ENCODE measurements around the gene UGT1A7. TPM values are rescaled to one million over a fixed set of nuclear protein-coding genes. Genes with fewer than 3 reads are reported as not detected.

UGT1A7 gene
- total and polyA plus RNA-seq, 2 donors from 2014 or later: 0.35 to 1.3 TPM

- DNase-seq (no peak), FAIRE-seq (no peak)
- no peaks in the 10 kb centered on the region for H3K9me3 ChIP-seq (ENCODE audit: control insufficient read depth in 2 of 3, insufficient read depth in 1 of 3, low read length in 3 of 3)
- H3K9ac ChIP-seq (ENCODE audit: low read length in 3 of 3): no peak overlapping the region
- no peak for TF ChIP-seq CTCF (IDR thresholded peaks at IDR 0.05; ENCODE audit: borderline replicate concordance, extremely low read depth, insufficient read depth)
- no peaks in the 10 kb centered on the region for H3K27me3 ChIP-seq (ENCODE audit: control insufficient read depth, insufficient read depth, low read length)
- H3K4me1 ChIP-seq (ENCODE audit: control insufficient read depth in 2 of 3, insufficient read depth in 2 of 3, low read depth in 1 of 3, low read length in 3 of 3): peaks cover 0 to 7% (median 2%) of the 10 kb centered on the region in 3 donors
- H3K4me3 ChIP-seq (ENCODE audit: low read length in 3 of 3): no peak overlapping the region
- intact Hi-C loops (cut with DNase I): no loop called here
- no peak overlapping the region for H3K27ac ChIP-seq (ENCODE audit: low read depth in 2 of 2, low read length in 2 of 2)
- H3K36me3 ChIP-seq (ENCODE audit: control insufficient read depth in 2 of 3, insufficient read depth in 3 of 3, low read length in 3 of 3): no peaks in the 10 kb centered on the region
These were observed 73.3 kb downstream of the UGT1A7 start for GRCh38 chr2:233754872-233755611.

- FAIRE-seq: no peak
- Histone ChIP-seq H3K27ac (ENCODE audit: low read depth in 2 of 2, low read length in 2 of 2) (no peak overlapping the region), H3K36me3 (ENCODE audit: control insufficient read depth in 2 of 3, insufficient read depth in 3 of 3, low read length in 3 of 3) (no peaks in the 10 kb centered on the region), H3K9me3 (ENCODE audit: control insufficient read depth in 2 of 3, insufficient read depth in 1 of 3, low read length in 3 of 3) (no peaks in the 10 kb centered on the region), H3K9ac (ENCODE audit: low read length in 3 of 3) (no peak overlapping the region), H3K4me3 (ENCODE audit: low read length in 3 of 3) (no peak overlapping the region), H3K4me1 (ENCODE audit: control insufficient read depth in 2 of 3, insufficient read depth in 2 of 3, low read depth in 1 of 3, low read length in 3 of 3) (peaks cover 0 to 7% (median 4%) of the 10 kb centered on the region in 3 donors), H3K27me3 (ENCODE audit: control insufficient read depth, insufficient read depth, low read length) (no peaks in the 10 kb centered on the region)
- DNase-seq: no peak
- TF ChIP-seq CTCF (IDR thresholded peaks at IDR 0.05; ENCODE audit: borderline replicate concordance, extremely low read depth, insufficient read depth): no peak
- intact Hi-C loops (cut with DNase I): no loop called here
These were observed 74.9 kb downstream of the UGT1A7 start for GRCh38 chr2:233756429-233757081.

DNA sequence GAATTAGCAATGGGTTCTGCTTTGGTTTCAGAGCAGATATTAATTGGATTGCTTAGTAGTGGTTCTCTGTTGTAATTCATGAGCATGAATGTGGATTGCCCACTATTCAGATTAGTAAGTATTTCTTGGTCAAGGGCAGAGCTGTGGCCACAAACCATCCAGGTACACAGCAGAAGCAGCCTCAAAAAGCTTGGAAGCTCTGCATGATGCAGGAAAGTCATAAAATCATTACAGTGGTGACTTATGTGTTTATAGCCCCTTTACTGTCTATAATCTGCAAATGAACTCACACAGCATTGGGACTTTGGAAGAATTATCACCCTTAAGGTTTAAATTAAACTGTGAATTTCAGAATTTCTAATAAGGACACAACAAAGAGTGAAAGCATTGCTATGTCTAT, 76.4 kb downstream of the UGT1A7 start:
- no peaks in the 10 kb centered on the region for H3K36me3 ChIP-seq (ENCODE audit: control insufficient read depth in 2 of 3, insufficient read depth in 3 of 3, low read length in 3 of 3)
- H3K27ac ChIP-seq (ENCODE audit: low read depth in 2 of 2, low read length in 2 of 2): no peak overlapping the region
- H3K9ac ChIP-seq (ENCODE audit: low read length in 3 of 3): no peak overlapping the region
- no peak for FAIRE-seq
- TF ChIP-seq CTCF (IDR thresholded peaks at IDR 0.05; ENCODE audit: borderline replicate concordance, extremely low read depth, insufficient read depth): no peak
- DNase-seq: no peak
- no peaks in the 10 kb centered on the region for H3K9me3 ChIP-seq (ENCODE audit: control insufficient read depth in 2 of 3, insufficient read depth in 1 of 3, low read length in 3 of 3)
- H3K4me1 ChIP-seq (ENCODE audit: control insufficient read depth in 2 of 3, insufficient read depth in 2 of 3, low read depth in 1 of 3, low read length in 3 of 3): peaks cover 0 to 2% (median under 1%) of the 10 kb centered on the region in 3 donors
- intact Hi-C loops (cut with DNase I): no loop called here
- H3K4me3 ChIP-seq (ENCODE audit: low read length in 3 of 3): no peak overlapping the region
- no peaks in the 10 kb centered on the region for H3K27me3 ChIP-seq (ENCODE audit: control insufficient read depth, insufficient read depth, low read length)
